NT2/D1 (cell line): ENCODE results near the gene JMJD8.

Source experiments
- YY1 ChIP-seq: IDR thresholded peaks from 2 replicates; pipeline ENCODE4 v1.6.1; 2011; ENCODE audit not compliant: insufficient read length, insufficient read depth
- ZNF274 ChIP-seq: IDR thresholded peaks from 2 replicates; pipeline ENCODE4 v1.6.1; 2011; ENCODE audit warnings: mild to moderate bottlenecking, low read depth, low read length

DNA sequence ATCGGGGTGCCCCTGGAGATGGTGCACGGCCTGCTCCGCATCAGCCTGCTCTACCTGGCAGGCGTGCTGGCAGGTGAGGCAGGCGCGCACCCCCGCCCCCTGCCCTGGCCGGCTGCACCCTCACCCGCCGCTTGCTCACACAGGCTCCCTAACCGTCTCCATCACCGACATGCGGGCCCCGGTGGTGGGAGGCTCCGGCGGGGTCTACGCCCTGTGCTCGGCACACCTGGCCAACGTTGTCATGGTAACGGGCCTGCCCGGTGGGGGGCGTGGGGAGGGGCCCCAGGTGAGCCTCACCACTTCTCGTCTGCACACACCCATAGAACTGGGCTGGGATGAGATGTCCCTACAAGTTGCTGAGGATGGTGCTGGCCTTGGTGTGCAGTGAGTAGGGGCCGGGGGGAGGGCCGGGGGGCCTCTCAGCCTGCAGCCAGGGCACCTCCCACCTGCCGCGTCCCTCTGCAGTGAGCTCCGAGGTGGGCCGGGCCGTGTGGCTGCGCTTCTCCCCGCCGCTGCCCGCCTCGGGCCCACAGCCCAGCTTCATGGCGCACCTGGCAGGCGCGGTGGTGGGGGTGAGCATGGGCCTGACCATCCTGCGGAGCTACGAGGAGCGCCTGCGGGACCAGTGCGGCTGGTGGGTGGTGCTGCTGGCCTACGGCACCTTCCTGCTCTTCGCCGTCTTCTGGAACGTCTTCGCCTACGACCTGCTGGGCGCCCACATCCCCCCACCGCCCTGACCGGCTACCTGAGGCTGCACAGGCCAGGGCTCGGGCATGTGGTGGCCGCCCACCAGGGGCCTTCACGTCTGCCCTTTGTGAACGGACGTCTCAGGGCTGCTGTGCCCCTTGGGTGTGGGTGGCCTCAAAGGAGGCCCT, 6.6 kb downstream of the JMJD8 start:
- TF ChIP-seq ZNF274 (no peak), YY1 (no peak)
